Tibial nerve (tissue), 4 donors: ENCODE data around the gene SYNJ2. TPM values are rescaled to one million over a fixed set of nuclear protein-coding genes. Genes with fewer than 3 reads are reported as not detected.

ENCODE experiments used
- DNase-seq, 2 donors: peaks; one replicate each; pipeline ENCODE4 v3.0.0-alpha.2; 2019; ENCODE audit warnings: low spot score in 2 of 2
- H3K27ac ChIP-seq, 4 donors: fragments of 200-600 bp; sonication (generic) in 3 of 4; one replicate each; pipeline ENCODE4 v1.5.1; 2017 to 2019; ENCODE audit warnings: mild to moderate bottlenecking in 1 of 4
- H3K27me3 ChIP-seq, 2 donors: fragments of 200-600 bp; sonication (generic) in 1 of 2; one replicate each; pipeline versions ENCODE4 v1.5.1 to v1.6.0; 2017 to 2019
- H3K36me3 ChIP-seq, 3 donors: fragments of 200-600 bp; sonication (generic); one replicate each; pipeline ENCODE4 v1.5.1; 2018 to 2019
- H3K4me1 ChIP-seq, 4 donors: fragments of 200-600 bp; sonication (generic) in 3 of 4; one replicate each; pipeline ENCODE4 v1.5.1; 2017 to 2019
- H3K4me3 ChIP-seq, 4 donors: fragments of 200-600 bp; sonication (generic) in 3 of 4; one replicate each; pipeline ENCODE4 v1.5.1; 2017 to 2019; ENCODE audit warnings: mild to moderate bottlenecking in 1 of 4, moderate library complexity in 1 of 4
- H3K9me3 ChIP-seq, 4 donors: fragments of 200-600 bp; sonication (generic) in 3 of 4; one replicate each; pipeline ENCODE4 v1.5.1; 2017 to 2019
- CTCF ChIP-seq, 5 experiments: fragments of 200-600 bp in 3 of 5; fragments of 450-650 bp in 2 of 5; sonication (generic) in 3 of 5; IDR thresholded peaks; one replicate each; pipeline ENCODE4 v1.5.1; 2016 to 2019; ENCODE audit warnings: antibody characterized with exemption in 5 of 5, mild to moderate bottlenecking in 3 of 5, moderate library complexity in 2 of 5
- EP300 ChIP-seq, 2 donors: sonication (generic); formaldehyde crosslinking; IDR thresholded peaks; one replicate each; pipeline ENCODE4 v1.6.1; 2017; ENCODE audit warnings: antibody characterized with exemption in 2 of 2, mild to moderate bottlenecking in 1 of 2
- POLR2A ChIP-seq, 2 donors: fragments of 450-650 bp; IDR thresholded peaks; one replicate each; pipeline ENCODE4 v1.6.1; 2017; ENCODE audit warnings: antibody characterized with exemption in 2 of 2, mild to moderate bottlenecking in 2 of 2, moderate library complexity in 2 of 2
- WGBS, 2 donors: methylation state at CpG; one replicate each; pipeline ENCODE4 v1.1.5; 2018; 5-methylcytosine and 5-hydroxymethylcytosine counted together
- total RNA-seq, 4 donors: library from RNA; depleted of rRNA; stranded (reverse); fragments of >200 nt; gene quantifications; one replicate each; pipeline ENCODE4 v1.1.0, GENCODE V29; 2016

The SYNJ2 gene
- total RNA-seq, 4 donors from 2014 or later, result 4.4 to 10.5 (median 5.6) TPM

GRCh38 chr6:157982563-157983405 is 1.1 kb downstream of the SYNJ2 start:
- 61 to 63% methylated on average over 17 of the region's 17 CpGs for WGBS, 2 donors
- peak overlapping the region in 2 of 4 donors; percentile 84 to 87 for H3K27ac ChIP-seq
- DNase-seq, result no peak
- H3K36me3 ChIP-seq, result no peaks in the 10 kb centered on the region
- peaks cover 0 to 8% of the 10 kb centered on the region in 2 donors for H3K27me3 ChIP-seq
- no peaks in the 10 kb centered on the region for H3K9me3 ChIP-seq
- TF ChIP-seq CTCF (IDR thresholded peaks at IDR 0.05) (peak in 2 of 5 experiments; percentile 6 to 17), EP300 (IDR thresholded peaks at IDR 0.05) (peak in 1 of 2 donors; percentile 25), POLR2A (IDR thresholded peaks at IDR 0.05) (no peak)
- peaks cover 0 to 18% (median 0%) of the 10 kb centered on the region in 4 donors for H3K4me1 ChIP-seq
- H3K4me3 ChIP-seq, result peak overlapping the region; percentile 76 to 84 (median 81)

GRCh38 chr6:157983406-157984119 is 1.9 kb downstream of the SYNJ2 start:
- H3K36me3 ChIP-seq, result no peaks in the 10 kb centered on the region
- peaks cover 0 to 8% of the 10 kb centered on the region in 2 donors for H3K27me3 ChIP-seq
- DNase-seq, result no peak
- TF ChIP-seq CTCF (IDR thresholded peaks at IDR 0.05) (no peak), POLR2A (IDR thresholded peaks at IDR 0.05) (no peak), EP300 (IDR thresholded peaks at IDR 0.05) (no peak)
- no peaks in the 10 kb centered on the region for H3K9me3 ChIP-seq
- WGBS, 2 donors, result 84 to 87% methylated on average over 9 of the region's 9 CpGs
- no peak overlapping the region for H3K4me3 ChIP-seq
- H3K27ac ChIP-seq, result no peak overlapping the region
- peaks cover 0 to 18% (median 0%) of the 10 kb centered on the region in 4 donors for H3K4me1 ChIP-seq

GRCh38 chr6:157984128-157984527 is 2.5 kb downstream of the SYNJ2 start:
- no peak overlapping the region for H3K27ac ChIP-seq
- no peak for DNase-seq

GRCh38 chr6:157984686-157985225 is 3.1 kb downstream of the SYNJ2 start:
- Histone ChIP-seq H3K36me3 (no peaks in the 10 kb centered on the region), H3K4me3 (no peak overlapping the region), H3K4me1 (peaks cover 0 to 23% (median 2%) of the 10 kb centered on the region in 4 donors), H3K27me3 (peaks cover 0 to 8% of the 10 kb centered on the region in 2 donors), H3K9me3 (no peaks in the 10 kb centered on the region), H3K27ac (no peak overlapping the region)
- 88 to 89% methylated on average over 14 of the region's 14 CpGs for WGBS, 2 donors
- TF ChIP-seq EP300 (IDR thresholded peaks at IDR 0.05) (no peak), CTCF (IDR thresholded peaks at IDR 0.05) (no peak), POLR2A (IDR thresholded peaks at IDR 0.05) (no peak)
- DNase-seq, result no peak

More at GRCh38 chr6:157984128-157984527, 2.5 kb downstream of the SYNJ2 start:
- Histone ChIP-seq H3K27me3 (peaks cover 0 to 8% of the 10 kb centered on the region in 2 donors), H3K4me3 (no peak overlapping the region), H3K36me3 (no peaks in the 10 kb centered on the region), H3K9me3 (no peaks in the 10 kb centered on the region), H3K4me1 (peaks cover 0 to 18% (median 0%) of the 10 kb centered on the region in 4 donors)
- TF ChIP-seq CTCF (IDR thresholded peaks at IDR 0.05) (no peak), POLR2A (IDR thresholded peaks at IDR 0.05) (no peak), EP300 (IDR thresholded peaks at IDR 0.05) (no peak)
- 91 to 98% methylated on average over 4 of the region's 4 CpGs for WGBS, 2 donors
